Measurements from ENCODE around the gene ZFP28. TPM values are rescaled to one million over a fixed set of nuclear protein-coding genes. Genes with fewer than 3 reads are reported as not detected.

ZFP28 gene
- total RNA-seq, 1 donor from 2014 or later = 5.5 TPM

DNA sequence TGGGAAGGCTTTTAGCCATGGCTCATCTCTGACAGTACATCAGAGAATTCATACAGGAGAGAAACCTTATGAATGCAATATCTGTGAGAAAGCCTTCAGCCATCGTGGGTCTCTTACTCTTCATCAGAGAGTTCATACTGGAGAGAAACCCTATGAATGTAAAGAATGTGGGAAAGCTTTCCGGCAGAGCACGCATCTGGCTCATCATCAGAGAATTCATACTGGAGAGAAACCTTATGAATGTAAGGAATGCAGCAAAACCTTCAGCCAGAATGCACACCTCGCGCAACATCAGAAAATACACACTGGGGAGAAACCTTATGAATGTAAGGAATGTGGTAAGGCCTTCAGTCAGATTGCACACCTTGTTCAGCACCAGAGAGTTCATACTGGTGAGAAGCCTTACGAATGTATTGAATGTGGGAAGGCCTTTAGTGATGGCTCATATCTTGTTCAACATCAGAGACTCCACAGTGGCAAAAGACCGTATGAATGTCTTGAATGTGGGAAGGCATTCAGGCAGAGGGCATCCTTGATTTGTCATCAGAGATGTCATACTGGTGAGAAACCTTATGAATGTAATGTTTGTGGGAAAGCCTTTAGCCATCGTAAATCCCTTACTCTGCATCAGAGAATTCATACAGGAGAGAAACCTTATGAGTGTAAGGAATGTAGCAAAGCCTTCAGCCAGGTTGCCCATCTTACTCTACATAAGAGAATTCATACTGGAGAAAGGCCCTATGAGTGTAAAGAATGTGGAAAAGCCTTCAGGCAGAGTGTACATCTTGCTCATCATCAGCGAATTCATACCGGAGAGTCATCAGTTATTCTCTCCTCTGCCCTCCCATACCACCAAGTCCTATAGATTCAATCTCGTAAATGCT, 39.2 kb downstream of the ZFP28 start:
- no peak for ATAC-seq
- intact Hi-C loops (cut with DNase I) = no loop called here
- DNase-seq (ENCODE audit: missing footprints) = no peak

GRCh38 chr19:56594446-56594782, 55.7 kb downstream of the ZFP28 start:
- ATAC-seq = no peak
- intact Hi-C loops (cut with DNase I) = loop anchor here (2.0 kb wide), 1 partner anchor 26 kb away; no protein-coding TSS in a partner anchor
- DNase-seq (ENCODE audit: missing footprints) = no peak

- DNase-seq (ENCODE audit: missing footprints) = peak; percentile 96
- ATAC-seq = peak; percentile 99
- intact Hi-C loops (cut with DNase I) = loop anchor here (2.0 to 5.0 kb wide), 2 partner anchors 26 to 77 kb away; partner anchors contain the start of gene ZNF835
Measured at GRCh38 chr19:56594783-56595547, 56.2 kb downstream of the ZFP28 start, which contains the start of gene ZNF71. Gene ZNF71, plus strand, starts transcription at chr19:56595302. Its CDS starts 6,257 bp downstream, at chr19:56601559.

DNA sequence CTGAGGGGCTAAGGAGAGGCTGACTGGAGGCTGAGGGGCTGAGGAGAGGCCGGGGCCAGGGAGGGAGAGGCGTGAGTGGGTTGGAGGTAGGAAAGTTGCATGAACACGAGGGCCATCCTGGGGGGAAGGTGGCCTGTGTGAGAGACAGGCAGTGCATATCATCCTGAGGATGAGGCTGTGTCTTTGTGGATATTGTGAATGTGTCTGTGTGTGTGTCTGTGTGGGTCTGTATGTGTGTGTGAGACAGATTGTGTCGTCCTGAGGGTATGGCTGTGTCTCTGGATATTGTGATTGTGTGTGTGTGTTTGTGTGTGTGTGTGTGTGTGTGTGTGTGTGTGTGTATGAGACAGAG, 56.8 kb downstream of the ZFP28 start:
- intact Hi-C loops (cut with DNase I) = loop anchor here (2.0 to 5.0 kb wide), 2 partner anchors 27 to 77 kb away; partner anchors contain the start of gene ZNF835
- DNase-seq (ENCODE audit: missing footprints) (no peak), ATAC-seq (peak; percentile 14)

- intact Hi-C loops (cut with DNase I) = loop anchor here (5.0 kb wide), 1 partner anchor 76 kb away; the partner anchor contains the start of gene ZNF835
- DNase-seq (ENCODE audit: missing footprints) = no peak
Measured at GRCh38 chr19:56596676-56597075, 57.9 kb downstream of the ZFP28 start.

GRCh38 chr19:56597696-56598095, 58.9 kb downstream of the ZFP28 start:
- ATAC-seq (no peak), DNase-seq (ENCODE audit: missing footprints) (no peak)
- intact Hi-C loops (cut with DNase I) = loop anchor here (5.0 kb wide), 1 partner anchor 75 kb away; the partner anchor contains the start of gene ZNF835

More at GRCh38 chr19:56596676-56597075, 57.9 kb downstream of the ZFP28 start:
- ATAC-seq = no peak

- ATAC-seq = no peak
- intact Hi-C loops (cut with DNase I) = no loop called here
Measured at GRCh38 chr19:56601375-56601774, 62.6 kb downstream of the ZFP28 start.

GRCh38 chr19:56603829-56604228, 65.1 kb downstream of the ZFP28 start:
- no peak for DNase-seq (ENCODE audit: missing footprints)
- ATAC-seq = no peak
- intact Hi-C loops (cut with DNase I) = no loop called here

More at GRCh38 chr19:56601375-56601774, 62.6 kb downstream of the ZFP28 start:
- DNase-seq (ENCODE audit: missing footprints) = no peak

Other genes with a start within 250 kb of the ZFP28 start
- gene ZSCAN5A, start 224.1 kb upstream of the ZFP28 start, total RNA-seq = 20.3 TPM
- 3.6 TPM for gene ZNF582, start 145.4 kb upstream of the ZFP28 start, total RNA-seq
- 5.4 TPM for gene ZNF583, start 134.6 kb upstream of the ZFP28 start, total RNA-seq
- gene ZNF667, start 61.6 kb upstream of the ZFP28 start, total RNA-seq = 7.0 TPM
- gene ZNF471, start 31.1 kb upstream of the ZFP28 start, total RNA-seq = 5.2 TPM
- 2.9 TPM for gene ZNF470, start 28.5 kb downstream of the ZFP28 start, total RNA-seq
- gene ZNF71, start 56.4 kb downstream of the ZFP28 start, total RNA-seq = 6.4 TPM
- gene SMIM17, start 104.2 kb downstream of the ZFP28 start, total RNA-seq = not detected
- gene ZNF835, start 132.8 kb downstream of the ZFP28 start, total RNA-seq = 7.3 TPM